TTC549 (cell line): ENCODE measurements around the gene CELSR1.
"Not testable (repeated sequence)": the region's sequence is repeated elsewhere in the genome, so short reads cannot be mapped to it uniquely, and the experiment has no call there.

Experiments used
- FAIRE-seq: peaks from 2 replicates; lab custom pipeline; 2012; peaks lifted over from hg19 to GRCh38; lab: Jason Lieb, UNC

Gene CELSR1

DNA sequence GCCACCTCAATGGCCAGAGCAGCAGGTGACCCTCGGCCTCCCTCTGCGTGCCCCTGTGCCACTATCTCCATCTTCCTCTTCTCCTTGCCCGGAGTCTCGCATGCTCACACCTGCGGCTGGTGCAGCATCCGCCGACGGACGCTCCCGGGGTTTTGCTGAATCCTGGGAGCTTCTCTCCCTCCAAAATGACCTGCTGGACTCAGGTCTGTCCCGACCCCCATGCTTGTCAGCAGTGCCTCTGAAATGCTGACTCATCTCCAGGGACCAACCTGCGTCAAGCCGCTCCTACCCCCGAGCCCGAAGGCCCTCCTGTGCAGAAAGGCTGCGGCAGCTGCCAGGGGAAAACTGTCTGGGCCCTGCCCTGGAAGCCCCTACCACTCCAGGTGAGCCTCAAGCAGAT, 58.4 kb downstream of the CELSR1 start:
- no peak for FAIRE-seq

DNA sequence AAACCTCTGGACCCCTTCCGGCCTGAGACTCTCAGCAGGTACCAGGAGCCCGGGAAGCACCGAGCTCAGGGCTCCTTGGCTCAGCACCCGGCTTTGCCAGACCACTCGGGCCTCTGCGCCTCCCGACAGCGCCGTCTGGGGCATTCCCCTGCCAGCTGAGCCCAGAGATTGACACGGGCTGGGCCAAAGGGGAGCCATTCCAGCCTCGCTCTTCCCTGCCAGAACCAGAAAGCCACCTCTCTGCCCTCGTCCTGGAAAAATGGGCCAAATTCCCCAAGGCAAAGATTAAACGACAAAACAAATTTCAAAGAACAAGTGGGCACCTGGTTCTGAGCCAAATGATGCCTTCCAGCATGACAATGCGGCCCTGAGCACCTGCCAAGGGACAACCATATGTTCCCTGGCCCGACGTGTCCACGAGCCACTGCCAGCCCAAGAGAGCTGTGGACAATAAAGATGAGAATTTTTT, 59.3 kb downstream of the CELSR1 start:
- FAIRE-seq, result no peak

DNA sequence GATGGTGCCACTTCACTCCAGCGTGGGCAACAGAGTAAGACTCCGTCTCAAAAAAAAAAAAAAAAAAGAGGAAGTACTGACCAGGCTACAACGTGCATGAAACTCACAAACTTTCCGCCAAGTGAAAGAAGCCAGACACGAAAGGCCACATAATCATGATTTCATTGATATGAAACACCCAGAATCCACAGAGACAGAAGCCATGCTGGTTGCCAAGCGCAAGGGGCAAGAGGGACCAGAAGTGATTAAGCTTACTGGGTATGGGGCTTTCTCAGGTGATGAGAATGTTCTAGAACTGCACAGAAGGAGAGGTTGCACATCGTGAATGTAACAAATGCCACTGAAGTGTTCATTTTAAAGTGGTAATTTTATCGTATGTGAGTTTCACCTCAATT, 60.9 kb downstream of the CELSR1 start:
- FAIRE-seq, result no peak

DNA sequence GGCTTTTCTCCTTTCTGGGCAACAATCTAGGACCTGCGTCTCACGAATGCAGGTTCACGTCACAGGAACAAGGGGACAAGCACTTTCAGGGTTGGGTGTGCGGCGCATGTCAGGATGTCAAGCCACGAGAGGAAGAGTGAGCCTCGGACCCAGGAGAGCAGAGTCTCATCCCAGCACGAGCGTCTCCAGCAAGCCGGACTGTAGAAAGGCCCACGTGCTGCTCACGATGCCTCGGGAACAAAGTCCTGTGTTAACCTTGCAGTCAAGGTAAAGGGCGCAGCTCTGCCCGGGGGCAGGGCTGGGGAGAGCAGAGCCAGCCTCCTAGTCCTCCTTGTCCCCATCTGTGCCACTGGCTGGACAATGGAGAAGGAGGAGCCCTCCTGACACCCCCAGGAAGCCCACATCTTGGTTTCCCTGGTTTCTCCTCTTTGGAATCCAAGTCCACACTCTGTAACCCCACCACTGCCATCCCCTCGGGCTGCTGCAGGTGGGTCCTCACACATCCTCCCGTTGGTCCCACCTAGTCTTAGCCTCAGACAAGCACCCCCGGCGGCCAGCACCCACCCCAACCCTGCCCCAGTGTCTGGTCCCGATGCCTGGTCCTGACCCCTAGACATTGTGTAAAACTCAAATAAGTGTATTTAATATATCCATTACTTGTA, 63.4 kb downstream of the CELSR1 start:
- no peak for FAIRE-seq

DNA sequence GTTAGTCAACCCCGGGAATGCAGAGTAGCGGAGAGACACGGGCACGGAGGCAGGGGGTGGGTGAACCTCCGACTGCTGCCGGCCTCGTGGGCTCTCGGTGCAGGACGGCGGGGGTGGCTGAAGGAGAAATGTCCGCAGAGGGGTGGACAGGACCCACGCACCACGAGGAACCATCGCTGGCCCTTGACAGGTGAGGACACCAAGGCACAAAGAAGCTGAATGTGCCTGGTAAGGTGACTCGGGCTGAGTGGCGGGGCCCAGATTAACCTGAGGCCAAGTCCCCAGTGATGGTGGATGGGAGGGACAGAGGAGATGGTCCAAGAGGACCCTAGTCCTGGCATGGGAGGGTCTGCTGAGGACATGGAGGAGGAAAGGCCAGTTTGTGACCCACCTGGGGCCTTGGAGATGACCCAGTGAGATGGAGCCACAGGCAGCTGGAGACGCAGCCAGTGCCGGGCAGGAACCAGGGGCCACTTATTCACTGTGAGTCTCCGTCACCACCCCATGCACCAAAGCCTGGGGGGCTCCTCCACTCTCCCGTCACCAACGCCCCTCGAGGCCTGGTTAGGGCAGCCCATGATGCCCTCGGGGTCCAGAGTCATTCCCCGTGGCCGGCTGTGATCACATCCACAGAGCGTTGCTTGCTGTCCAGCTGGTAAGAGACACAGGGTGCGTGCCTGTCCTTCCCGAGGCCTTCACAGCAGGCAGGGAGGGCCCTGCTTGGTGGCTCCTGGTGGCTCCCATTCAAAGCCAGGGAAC, 64.2 kb downstream of the CELSR1 start:
- no peak for FAIRE-seq

DNA sequence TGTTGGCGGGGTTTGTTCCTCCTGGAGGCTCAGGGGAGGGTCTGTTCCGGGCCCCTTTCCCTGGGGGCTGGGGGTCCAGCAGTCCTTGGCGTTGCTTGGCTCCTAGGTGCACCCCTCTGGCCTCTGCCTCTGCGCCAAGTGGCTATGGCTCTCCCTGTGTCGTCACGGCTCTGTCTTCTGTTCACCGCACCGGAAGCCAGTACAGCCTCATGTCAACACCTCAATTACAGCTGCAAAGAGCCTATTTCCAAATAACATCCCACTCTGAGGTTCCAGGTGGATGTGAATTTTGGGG, 64.8 kb downstream of the CELSR1 start:
- no peak for FAIRE-seq

DNA sequence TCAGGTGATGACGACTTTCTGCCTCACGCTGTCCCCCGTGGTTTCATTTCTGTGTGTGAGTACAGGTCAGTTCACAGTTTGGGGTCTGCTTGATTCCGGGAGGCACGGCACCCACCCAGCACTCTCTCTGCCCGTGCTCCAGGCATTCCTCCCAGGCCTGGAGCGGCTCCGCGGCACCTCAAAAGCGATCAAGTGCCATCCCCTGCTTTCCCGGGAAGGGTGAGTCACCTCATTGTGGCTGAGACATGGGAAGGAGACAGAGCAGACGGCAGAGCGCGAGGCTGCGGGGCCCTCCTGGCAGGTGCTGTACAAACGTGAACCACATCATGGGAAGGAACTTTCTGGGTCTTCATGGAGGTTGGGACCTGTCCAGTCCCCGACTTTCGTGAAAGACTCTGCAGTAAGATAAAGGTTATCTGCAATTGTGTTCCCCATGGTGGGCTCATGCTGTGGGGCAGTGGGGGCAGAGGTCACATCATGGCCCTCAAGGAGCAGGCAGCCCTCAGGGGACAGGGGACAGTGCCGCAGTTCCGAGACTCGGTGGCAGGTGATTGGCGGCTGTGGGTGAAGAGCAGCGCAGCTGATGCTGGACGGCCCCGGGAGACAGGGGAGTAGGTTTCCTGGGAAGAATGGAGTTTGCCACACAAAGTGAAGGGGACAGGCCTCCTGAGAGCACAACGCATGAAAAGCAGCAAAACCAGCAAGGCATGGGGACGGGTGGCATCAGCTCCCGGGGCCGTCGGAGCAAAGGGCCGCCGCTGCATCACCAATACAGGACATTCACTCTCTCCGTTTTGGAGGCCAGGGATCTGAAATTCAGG, 65.3 kb downstream of the CELSR1 start:
- no peak for FAIRE-seq

DNA sequence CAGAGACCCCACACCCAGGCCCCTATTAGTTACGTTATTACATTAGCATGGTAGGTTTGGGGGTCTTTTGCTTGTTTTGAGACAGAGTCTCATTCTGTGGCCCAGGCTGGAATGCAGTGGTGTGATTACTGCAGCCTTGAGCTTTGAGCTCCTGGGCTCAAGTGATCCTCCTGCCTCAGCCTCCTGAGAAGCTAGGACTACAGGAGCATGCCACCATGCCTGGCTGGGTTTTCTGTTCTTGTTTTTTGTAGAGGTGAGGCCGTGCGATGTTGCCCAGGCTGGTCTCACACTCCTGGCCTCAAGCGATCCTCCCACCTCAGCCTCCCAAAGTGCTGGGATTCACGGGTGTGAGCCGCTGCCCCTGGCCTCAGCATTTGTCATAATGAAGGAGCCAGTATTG, 66.1 kb downstream of the CELSR1 start:
- FAIRE-seq, result not testable (repeated sequence)

DNA sequence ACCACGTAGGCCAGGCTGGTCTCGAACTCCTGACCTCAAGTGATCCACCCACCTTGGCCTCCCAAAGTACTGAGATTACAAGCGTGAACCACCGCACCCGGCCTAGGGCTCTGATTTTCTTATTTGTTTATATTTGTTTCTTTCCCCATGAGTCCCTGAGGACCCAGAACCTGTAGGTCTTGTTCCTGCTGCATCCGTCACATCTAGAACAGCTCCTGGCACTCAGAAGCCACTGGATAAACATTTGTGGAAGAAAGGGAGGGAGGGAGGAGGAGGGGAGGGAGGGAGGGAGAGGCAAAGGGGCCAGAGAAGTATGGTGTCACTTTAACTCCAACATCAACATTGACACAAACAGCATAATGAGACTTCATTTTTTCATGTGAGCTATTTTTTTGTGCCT, 67.7 kb downstream of the CELSR1 start:
- no peak for FAIRE-seq

DNA sequence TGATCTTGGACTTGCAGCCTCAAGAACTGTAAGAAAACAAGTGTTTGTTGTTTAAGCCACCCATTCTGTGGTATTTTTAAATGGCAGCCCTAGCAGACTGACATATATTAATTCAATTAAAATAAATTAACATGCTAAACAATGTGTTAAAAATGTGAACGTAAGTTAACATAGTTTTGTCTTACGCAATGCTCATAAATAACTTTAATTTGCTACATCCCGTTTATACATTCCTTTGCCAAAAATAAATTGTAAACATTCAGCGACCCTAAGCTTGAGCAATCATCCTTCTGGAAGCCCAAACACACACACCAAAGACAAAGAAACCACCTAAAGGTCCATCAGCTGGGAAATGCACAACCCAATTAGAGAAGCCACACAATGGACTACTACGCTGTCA, 70.4 kb downstream of the CELSR1 start:
- no peak for FAIRE-seq

DNA sequence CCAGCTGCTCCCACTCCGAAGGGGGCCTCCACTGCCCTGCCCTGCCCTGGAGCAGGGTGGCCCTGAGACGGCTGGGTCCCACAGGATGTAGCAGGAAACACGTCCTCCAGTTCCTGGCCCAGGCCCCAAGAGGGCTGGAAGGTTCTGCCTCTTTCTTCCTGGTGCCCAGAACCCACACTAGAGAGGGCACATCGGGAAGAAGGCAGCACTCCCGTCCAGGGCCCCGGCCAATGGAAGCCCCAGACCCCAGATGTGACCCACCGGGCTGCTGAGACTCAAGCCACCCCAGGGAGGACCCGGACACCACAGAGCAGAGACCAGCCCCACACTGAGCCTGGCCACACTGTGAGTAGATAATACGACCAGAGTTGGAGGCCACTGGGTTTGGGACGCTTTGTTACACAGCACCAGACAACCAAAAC, 71.2 kb downstream of the CELSR1 start:
- no peak for FAIRE-seq

DNA sequence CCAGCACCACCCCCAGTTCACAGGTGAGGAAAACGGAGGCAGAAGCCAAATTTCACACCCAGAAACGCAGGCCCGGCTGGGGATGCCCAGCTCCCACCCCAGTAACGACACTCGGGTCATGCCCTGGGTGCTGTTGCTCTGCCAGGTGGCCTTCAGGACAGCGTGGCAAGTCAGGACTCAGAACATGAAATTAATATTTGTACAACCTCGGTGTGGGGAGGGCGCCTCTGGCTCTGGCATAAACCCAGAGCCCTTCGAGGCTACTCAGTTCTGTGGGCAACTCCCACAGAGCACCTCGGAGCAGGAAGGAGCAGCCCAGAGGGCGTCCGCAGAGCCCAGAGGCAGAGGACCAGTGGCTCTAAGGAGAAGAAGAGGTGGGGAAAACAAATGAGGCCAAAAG, 71.6 kb downstream of the CELSR1 start:
- no peak for FAIRE-seq

DNA sequence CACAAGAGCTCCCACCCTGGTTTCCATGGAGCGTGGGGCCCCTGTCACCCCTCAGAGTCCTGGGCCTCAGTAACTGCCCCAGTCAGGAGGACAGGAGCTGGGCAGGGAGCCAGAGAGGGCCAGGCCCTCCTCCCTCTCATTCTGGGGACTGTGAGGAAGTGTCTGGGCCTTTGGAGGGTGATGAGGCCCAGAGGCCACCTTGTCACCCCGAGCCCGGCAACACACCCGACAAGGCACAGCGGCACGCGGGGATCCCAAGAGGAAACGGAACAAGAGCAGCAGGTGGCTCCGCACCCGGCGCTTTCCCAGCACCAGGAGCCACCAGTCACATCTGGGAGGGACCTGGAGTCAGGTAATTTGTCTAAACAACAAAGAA, 72.1 kb downstream of the CELSR1 start:
- FAIRE-seq, result no peak

DNA sequence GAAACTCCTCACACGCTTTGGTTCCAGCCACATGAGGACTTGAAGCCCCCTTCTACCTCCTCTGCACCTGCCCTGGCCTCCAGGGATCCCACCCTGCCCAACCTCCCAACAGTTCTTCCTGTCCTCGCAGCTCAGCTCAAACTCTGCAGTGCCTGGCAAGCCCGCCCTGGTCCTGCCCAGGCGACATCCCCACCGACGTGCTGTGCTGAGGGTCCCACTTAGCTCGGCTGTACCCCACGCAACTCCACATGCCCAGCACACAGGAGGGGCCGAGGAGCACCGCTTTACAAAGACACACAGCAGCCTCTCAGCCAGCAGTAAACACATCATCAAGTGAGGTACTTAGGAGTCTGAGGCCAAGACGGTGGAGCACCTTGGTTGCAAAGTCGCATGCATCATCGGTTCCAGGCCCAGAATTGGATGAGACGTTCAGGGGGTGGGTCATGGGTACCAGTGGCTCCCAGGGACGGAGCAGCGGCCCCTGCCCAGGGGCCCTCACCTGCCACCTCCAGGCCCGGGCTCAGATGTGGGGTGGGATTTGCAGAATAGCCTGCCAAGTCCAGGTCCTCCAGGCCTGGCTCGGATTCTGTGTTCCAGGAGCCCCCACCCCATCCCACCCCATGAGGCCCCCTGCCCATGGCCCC, 72.6 kb downstream of the CELSR1 start:
- no peak for FAIRE-seq

DNA sequence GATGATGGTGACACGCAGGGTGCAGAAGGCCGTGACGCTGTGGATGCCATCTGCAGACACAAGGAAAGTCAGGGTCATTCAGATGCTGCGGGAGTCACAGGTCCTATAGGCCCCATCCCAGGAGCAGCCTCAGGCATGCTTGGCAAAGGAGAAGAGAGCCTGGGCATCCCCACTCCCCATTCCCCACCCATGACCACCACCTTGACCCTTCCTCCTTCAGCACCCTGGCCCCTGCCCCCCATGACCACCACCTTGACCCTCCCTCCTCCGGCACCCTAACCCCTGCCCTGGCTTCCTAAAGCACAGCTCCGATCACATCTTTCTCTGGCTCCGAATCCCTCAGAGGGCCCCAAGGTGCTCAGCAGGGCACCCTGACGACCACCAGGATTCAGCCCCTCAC, 73.1 kb downstream of the CELSR1 start:
- FAIRE-seq, result no peak

DNA sequence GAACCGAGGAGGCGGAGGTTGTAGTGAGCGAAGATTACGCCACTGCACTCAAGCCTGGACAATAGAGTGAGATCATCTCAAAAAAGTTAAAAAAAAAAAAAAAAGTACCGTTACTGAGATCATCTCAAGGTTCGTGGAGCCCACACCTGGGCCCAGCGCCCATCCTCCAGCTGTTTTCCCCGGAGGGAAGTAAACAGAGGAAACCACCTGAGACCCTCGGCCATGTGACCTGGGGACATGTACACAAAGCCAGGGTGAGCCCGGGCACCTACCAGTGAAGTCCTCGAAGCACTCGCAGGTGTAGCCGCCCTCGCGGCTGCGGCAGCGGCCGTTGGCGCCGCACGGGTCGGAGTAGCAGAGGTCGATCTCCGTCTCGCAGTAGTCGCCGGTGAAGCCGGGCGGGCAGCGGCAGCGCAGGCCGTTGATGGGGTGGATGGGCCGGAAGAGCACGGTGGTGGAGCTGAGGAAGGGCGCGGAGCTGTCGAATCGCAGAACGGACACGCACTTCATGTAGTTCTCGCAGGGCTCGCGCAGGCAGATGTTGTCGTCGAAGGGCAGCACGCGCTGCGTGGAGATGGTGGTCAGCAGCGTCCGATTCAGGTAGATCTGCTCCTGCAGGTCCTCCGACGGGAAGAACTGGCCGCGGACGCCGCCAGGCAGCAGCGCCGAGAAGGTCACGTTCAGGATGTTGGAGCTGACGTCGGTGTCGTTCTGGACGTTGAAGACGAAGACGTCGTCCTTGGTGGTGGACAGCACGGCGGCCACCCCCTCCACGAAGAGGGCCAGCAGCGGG, 73.8 kb downstream of the CELSR1 start:
- no peak for FAIRE-seq

DNA sequence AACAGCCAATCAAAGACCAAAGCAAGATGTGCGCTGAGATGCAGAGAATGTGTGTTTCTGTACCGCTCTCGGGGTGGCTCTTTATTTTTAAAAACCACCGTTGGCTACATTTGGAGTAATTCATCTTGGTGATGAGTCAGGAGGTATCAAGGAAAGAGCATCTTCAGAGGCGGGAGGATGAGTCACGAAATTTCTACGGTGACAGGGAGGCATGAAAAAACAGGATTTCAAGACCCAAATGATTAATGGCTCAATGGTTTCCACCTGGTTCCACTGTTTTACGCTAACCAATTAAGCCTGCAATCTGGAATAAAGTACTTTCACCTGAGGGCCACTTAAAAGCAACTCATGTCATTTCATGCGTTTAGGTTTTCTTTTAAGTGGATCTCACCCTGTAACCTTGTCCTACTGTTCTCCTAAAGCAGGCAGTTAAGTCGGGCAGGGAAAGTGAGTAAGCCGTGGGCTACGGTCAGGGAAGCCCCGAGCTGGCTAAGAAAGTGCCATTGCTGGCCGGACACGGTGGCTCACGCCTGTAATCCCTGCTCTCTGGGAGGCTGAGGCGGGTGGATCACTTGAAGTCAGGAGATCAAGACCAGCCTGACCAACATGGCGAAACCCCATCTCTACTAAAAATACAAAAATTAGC, 74.6 kb downstream of the CELSR1 start:
- no peak for FAIRE-seq

DNA sequence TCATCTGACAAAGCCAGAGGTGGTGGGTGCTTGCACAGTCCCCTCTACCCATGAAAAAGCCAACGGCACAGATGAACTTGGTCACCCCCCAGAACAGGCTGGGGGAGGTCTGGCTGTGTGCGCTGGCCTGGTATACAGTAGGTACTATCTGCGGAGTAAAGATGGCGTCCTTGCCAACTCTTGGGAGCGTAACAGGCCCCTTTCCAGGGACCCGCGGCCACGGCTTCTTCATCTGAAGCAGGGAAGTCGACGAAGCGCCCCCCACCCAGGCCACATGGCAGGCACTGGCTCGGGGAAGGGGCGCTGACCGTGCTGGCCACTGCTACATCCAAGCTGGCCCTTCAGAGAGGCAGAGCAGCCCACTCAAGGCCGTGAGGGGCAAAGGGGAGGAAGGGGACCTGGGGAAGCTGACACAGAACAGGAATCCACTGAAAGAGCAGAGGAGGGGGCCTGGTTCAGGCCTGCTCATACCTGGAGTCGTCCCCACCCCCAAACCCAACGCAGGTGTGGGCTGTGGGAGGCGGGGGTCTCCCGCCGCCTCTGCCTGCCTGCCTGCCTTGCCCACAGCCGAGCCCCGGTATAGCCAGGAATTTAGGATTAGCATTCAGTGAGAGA, 75.7 kb downstream of the CELSR1 start:
- no peak for FAIRE-seq

DNA sequence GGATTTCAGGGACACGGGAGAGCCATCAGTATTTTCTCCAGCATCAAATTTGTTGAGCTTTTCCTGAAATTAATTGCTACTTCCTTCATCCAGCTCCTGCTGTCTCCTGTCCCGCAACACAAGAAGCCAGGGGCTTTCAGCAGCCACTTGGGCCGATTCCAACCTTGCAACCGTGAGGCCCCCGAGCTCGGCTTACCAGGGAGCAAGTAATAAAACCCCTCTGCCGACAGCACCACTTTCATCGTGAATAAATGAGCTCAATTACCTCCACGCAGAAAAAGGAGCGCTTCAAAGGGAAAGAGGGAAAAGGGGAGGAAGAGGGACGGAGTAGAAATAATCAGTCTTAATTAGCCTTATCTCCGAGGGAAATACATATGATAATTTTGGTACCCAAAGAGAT, 76.6 kb downstream of the CELSR1 start:
- no peak for FAIRE-seq

DNA sequence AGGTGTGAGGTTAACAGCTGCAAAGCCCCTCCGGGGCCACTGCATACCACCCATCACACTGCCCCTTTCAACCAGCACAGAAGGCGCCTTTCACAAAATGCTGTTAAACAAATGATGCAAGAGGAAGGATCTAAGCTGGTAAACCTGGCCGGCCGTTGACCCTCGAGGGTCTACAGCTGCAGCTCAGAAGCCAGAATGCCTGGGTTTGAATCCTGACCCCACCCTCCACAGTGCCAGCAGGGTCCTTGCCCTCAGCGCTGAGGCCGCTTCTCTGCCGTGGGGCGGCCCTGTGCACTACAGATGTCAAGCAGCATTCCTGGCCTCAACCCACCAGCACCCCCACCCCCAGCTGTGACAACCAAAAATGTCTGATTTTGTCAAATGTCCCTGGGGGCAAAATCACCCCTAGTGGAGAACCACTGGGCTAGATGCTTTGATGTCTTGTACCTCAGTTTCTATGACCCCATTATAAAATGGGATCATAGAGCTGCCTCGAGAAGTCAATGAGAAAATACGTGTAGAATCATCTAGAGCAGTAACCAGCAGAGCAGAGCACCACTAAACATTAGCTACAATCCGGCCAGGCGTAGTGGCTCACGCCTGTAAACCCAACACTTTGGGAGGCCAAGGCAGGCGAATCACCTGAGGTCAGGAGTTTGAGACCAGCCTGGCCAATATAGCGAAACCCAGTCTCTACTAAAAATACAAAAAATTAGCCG, 77.9 kb downstream of the CELSR1 start:
- no peak for FAIRE-seq
